RWPE2 (cell line): ENCODE measurements around the gene LDLRAD4.

Experiments used
- ATAC-seq: fragments of 200-7000 bp; cut with Tn5 transposase; 3 replicates; pipeline ENCODE4 v1.9.1; 2021; ENCODE audit warnings: low read depth
- DNase-seq: peaks from one replicate; pipeline ENCODE4 v3.0.0-alpha.2; 2020; ENCODE audit warnings: low spot score
- H3K27ac ChIP-seq: fragments of 450-650 bp; 2 replicates; pipeline ENCODE4 v1.5.1; 2017; ENCODE audit warnings: mild to moderate bottlenecking; ENCODE audit not compliant: poor library complexity, severe bottlenecking
- H3K27me3 ChIP-seq: fragments of 250-450 bp; sonication (Bioruptor Pico); 2 replicates; pipeline ENCODE4 v1.5.1; 2021; ENCODE audit warnings: mild to moderate bottlenecking, moderate library complexity; ENCODE audit not compliant: insufficient read depth, poor library complexity, severe bottlenecking
- H3K36me3 ChIP-seq: fragments of 250-450 bp; sonication (Bioruptor Pico); 2 replicates; pipeline ENCODE4 v1.5.1; 2020; ENCODE audit warnings: low read depth, mild to moderate bottlenecking, moderate library complexity
- H3K4me1 ChIP-seq: fragments of 250-450 bp; sonication (Bioruptor Pico); 2 replicates; pipeline ENCODE4 v1.5.1; 2021; ENCODE audit warnings: mild to moderate bottlenecking, moderate library complexity; ENCODE audit not compliant: insufficient read depth, poor library complexity, severe bottlenecking
- H3K4me3 ChIP-seq: fragments of 250-450 bp; sonication (Bioruptor Pico); 2 replicates; pipeline ENCODE4 v1.5.1; 2021; ENCODE audit warnings: mild to moderate bottlenecking, moderate library complexity; ENCODE audit not compliant: severe bottlenecking
- H3K9me3 ChIP-seq: fragments of 250-450 bp; sonication (Bioruptor Pico); 2 replicates; pipeline ENCODE4 v1.5.1; 2021; ENCODE audit warnings: mild to moderate bottlenecking, moderate library complexity; ENCODE audit not compliant: severe bottlenecking
- CTCF ChIP-seq: fragments of 450-650 bp; IDR thresholded peaks from one replicate; pipeline ENCODE4 v1.5.1; 2017; ENCODE audit warnings: mild to moderate bottlenecking, moderate library complexity; ENCODE audit not compliant: poor library complexity, severe bottlenecking

The LDLRAD4 gene

GRCh38 chr18:13272416-13272815 is 53.9 kb downstream of the LDLRAD4 start:
- Histone ChIP-seq H3K9me3 (no peaks in the 10 kb centered on the region), H3K27ac (no peak overlapping the region), H3K36me3 (no peaks in the 10 kb centered on the region), H3K4me3 (no peak overlapping the region), H3K4me1 (no peaks in the 10 kb centered on the region), H3K27me3 (peaks cover 8% of the 10 kb centered on the region)
- TF ChIP-seq CTCF = no peak
- no peak for ATAC-seq
- DNase-seq = no peak

- Histone ChIP-seq H3K27ac (no peak overlapping the region), H3K9me3 (no peaks in the 10 kb centered on the region), H3K36me3 (no peaks in the 10 kb centered on the region), H3K27me3 (peaks cover 5% of the 10 kb centered on the region), H3K4me3 (no peak overlapping the region), H3K4me1 (no peaks in the 10 kb centered on the region)
- ATAC-seq (no peak), DNase-seq (no peak)
- TF ChIP-seq CTCF = no peak
These were observed 55.2 kb downstream of the LDLRAD4 start for GRCh38 chr18:13273800-13274199.

GRCh38 chr18:13275075-13275474 is 56.5 kb downstream of the LDLRAD4 start:
- TF ChIP-seq CTCF = no peak
- no peaks in the 10 kb centered on the region for H3K36me3 ChIP-seq
- H3K27ac ChIP-seq = no peak overlapping the region
- DNase-seq (no peak), ATAC-seq (no peak)
- H3K4me1 ChIP-seq = no peaks in the 10 kb centered on the region
- no peaks in the 10 kb centered on the region for H3K27me3 ChIP-seq
- no peak overlapping the region for H3K4me3 ChIP-seq
- no peaks in the 10 kb centered on the region for H3K9me3 ChIP-seq

GRCh38 chr18:13276530-13277520 is 58.3 kb downstream of the LDLRAD4 start:
- ATAC-seq = no peak
- DNase-seq = no peak
- TF ChIP-seq CTCF = no peak
- Histone ChIP-seq H3K9me3 (no peaks in the 10 kb centered on the region), H3K4me1 (no peaks in the 10 kb centered on the region), H3K36me3 (no peaks in the 10 kb centered on the region), H3K27ac (no peak overlapping the region), H3K27me3 (no peaks in the 10 kb centered on the region), H3K4me3 (no peak overlapping the region)
